ENCODE data around the gene CHADL. TPM values are rescaled to one million over a fixed set of nuclear protein-coding genes. Genes with fewer than 3 reads are reported as not detected.

CHADL gene
- total and polyA plus RNA-seq, 2 experiments from 2014 or later: 1.6 TPM; not detected in 1

DNA sequence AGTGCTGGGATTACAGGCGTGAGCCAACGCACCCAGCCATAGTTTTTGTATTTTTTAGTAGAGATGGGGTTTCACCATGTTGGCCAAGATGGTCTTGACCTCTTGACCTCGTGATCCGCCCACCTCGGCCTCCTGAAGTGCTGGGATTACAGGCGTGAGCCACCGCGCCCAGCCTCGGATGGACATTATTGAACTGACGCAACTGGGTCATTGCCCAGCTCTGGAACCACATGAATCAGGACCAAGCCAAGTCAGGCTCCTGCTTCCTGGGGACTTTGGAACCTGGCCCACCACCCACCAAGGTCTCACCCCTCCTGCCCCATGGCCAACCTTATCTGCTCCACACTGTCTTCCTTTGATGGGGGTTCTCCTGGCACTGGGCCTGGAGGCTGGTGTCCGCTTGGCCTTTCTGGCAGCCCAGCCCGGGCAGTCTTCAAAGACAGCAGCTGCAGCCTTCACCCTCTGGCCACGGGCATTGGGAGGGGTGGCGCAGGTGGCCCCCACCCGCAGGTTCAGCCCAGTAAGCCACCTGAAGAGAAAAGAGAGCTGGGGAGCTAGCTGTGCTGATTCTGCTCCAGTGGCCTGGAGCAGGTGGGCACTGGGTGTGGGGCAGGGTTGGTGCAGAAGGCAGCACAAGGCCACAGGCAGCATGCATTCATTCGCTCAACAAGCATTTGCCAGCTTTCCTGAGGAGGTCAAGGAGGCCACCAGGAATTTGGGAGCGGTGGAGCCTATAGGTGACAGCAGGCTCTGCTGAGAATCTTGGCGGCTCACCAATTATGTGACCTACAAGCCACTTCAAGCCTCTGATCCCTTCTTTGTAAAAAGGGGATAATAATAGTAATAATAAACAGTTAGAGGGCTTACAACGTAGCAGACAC is 5.7 kb downstream of the CHADL start:
- Mint-ChIP-seq H3K36me3 (ENCODE audit: low read depth) (peaks cover 8% of the 10 kb centered on the region; the same call in 1 of the 3 replicates), H3K4me3 (no peak overlapping the region), H3K4me1 (peaks cover 13% of the 10 kb centered on the region), H3K27me3 (ENCODE audit: insufficient read depth, low read depth, poor library complexity) (peaks cover 26% of the 10 kb centered on the region), H3K27ac (no peak overlapping the region), H3K9me3 (no peaks in the 10 kb centered on the region)
- Histone ChIP-seq H3K4me3 (no peak overlapping the region), H3K9me2 (ENCODE audit: insufficient read depth) (no peaks in the 10 kb centered on the region), H3K27me3 (ENCODE audit: insufficient read depth) (no peaks in the 10 kb centered on the region), H3K4me2 (no peak overlapping the region), H4K20me1 (replicated peaks; ENCODE audit: insufficient read depth) (no peaks in the 10 kb centered on the region), H3K36me3 (ENCODE audit: insufficient read depth) (peaks cover 4% of the 10 kb centered on the region; the same call in 1 of the 2 replicates), H2AFZ (no peak overlapping the region), H3F3A (replicated peaks; ENCODE audit: low read depth) (peaks cover 16% of the 10 kb centered on the region), H3K79me2 (replicated peaks; ENCODE audit: insufficient read depth) (no peaks in the 10 kb centered on the region), H3K4me1 (ENCODE audit: insufficient read depth) (peaks cover 8% of the 10 kb centered on the region), H3K27ac (ENCODE audit: low read depth) (no peak overlapping the region)
- TF ChIP-seq EZH2 (IDR thresholded peaks at IDR 0.05; ENCODE audit: low read depth, unreplicated experiment) (no peak), STAT1 (IDR thresholded peaks at IDR 0.05; ENCODE audit: unreplicated experiment) (no peak), ETS1 (IDR thresholded peaks at IDR 0.05) (no peak), CREB1 (CRISPR knock-in tag; IDR thresholded peaks at IDR 0.05; ENCODE audit: low read depth) (no peak), REST (IDR thresholded peaks at IDR 0.05; ENCODE audit: unreplicated experiment) (no peak), EZH2phosphoT487 (IDR thresholded peaks at IDR 0.05; ENCODE audit: unreplicated experiment) (no peak), NANOG (IDR thresholded peaks at IDR 0.05; ENCODE audit: borderline replicate concordance) (no peak), ZNF114 (CRISPR knock-in tag; IDR thresholded peaks at IDR 0.05) (no peak), JUNB (IDR thresholded peaks at IDR 0.05; ENCODE audit: unreplicated experiment) (no peak)
- TF ChIP-seq, protein P1, sequence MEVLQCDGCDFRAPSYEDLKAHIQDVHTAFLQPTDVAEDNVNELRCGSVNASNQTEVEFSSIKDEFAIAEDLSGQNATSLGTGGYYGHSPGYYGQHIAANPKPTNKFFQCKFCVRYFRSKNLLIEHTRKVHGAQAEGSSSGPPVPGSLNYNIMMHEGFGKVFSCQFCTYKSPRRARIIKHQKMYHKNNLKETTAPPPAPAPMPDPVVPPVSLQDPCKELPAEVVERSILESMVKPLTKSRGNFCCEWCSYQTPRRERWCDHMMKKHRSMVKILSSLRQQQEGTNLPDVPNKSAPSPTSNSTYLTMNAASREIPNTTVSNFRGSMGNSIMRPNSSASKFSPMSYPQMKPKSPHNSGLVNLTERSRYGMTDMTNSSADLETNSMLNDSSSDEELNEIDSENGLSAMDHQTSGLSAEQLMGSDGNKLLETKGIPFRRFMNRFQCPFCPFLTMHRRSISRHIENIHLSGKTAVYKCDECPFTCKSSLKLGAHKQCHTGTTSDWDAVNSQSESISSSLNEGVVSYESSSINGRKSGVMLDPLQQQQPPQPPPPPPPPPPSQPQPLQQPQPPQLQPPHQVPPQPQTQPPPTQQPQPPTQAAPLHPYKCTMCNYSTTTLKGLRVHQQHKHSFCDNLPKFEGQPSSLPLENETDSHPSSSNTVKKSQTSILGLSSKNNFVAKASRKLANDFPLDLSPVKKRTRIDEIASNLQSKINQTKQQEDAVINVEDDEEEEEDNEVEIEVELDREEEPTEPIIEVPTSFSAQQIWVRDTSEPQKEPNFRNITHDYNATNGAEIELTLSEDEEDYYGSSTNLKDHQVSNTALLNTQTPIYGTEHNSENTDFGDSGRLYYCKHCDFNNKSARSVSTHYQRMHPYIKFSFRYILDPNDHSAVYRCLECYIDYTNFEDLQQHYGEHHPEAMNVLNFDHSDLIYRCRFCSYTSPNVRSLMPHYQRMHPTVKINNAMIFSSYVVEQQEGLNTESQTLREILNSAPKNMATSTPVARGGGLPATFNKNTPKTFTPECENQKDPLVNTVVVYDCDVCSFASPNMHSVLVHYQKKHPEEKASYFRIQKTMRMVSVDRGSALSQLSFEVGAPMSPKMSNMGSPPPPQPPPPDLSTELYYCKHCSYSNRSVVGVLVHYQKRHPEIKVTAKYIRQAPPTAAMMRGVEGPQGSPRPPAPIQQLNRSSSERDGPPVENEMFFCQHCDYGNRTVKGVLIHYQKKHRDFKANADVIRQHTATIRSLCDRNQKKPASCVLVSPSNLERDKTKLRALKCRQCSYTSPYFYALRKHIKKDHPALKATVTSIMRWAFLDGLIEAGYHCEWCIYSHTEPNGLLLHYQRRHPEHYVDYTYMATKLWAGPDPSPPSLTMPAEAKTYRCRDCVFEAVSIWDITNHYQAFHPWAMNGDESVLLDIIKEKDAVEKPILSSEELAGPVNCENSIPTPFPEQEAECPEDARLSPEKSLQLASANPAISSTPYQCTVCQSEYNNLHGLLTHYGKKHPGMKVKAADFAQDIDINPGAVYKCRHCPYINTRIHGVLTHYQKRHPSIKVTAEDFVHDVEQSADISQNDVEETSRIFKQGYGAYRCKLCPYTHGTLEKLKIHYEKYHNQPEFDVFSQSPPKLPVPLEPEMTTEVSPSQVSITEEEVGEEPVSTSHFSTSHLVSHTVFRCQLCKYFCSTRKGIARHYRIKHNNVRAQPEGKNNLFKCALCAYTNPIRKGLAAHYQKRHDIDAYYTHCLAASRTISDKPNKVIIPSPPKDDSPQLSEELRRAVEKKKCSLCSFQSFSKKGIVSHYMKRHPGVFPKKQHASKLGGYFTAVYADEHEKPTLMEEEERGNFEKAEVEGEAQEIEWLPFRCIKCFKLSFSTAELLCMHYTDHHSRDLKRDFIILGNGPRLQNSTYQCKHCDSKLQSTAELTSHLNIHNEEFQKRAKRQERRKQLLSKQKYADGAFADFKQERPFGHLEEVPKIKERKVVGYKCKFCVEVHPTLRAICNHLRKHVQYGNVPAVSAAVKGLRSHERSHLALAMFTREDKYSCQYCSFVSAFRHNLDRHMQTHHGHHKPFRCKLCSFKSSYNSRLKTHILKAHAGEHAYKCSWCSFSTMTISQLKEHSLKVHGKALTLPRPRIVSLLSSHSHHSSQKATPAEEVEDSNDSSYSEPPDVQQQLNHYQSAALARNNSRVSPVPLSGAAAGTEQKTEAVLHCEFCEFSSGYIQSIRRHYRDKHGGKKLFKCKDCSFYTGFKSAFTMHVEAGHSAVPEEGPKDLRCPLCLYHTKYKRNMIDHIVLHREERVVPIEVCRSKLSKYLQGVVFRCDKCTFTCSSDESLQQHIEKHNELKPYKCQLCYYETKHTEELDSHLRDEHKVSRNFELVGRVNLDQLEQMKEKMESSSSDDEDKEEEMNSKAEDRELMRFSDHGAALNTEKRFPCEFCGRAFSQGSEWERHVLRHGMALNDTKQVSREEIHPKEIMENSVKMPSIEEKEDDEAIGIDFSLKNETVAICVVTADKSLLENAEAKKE (CRISPR knock-in tag; IDR thresholded peaks at IDR 0.05): no peak
- DNase-seq (ENCODE audit: low spot score) (no peak), ATAC-seq (no peak)
